AML-193 (cell line): Measurements from ENCODE around the gene SLC37A1.
A peak's percentile ranks its signal among the peaks of the same experiment; 100 is the strongest.
"Not testable (repeated sequence)": the region's sequence is repeated elsewhere in the genome, so short reads cannot be mapped to it uniquely, and the experiment has no call there.

Experiments used
- DNase-seq, 2 experiments: peaks; one replicate each; lab custom pipeline; 2025; lab: John Stamatoyannopoulos, UW

Gene SLC37A1

DNA sequence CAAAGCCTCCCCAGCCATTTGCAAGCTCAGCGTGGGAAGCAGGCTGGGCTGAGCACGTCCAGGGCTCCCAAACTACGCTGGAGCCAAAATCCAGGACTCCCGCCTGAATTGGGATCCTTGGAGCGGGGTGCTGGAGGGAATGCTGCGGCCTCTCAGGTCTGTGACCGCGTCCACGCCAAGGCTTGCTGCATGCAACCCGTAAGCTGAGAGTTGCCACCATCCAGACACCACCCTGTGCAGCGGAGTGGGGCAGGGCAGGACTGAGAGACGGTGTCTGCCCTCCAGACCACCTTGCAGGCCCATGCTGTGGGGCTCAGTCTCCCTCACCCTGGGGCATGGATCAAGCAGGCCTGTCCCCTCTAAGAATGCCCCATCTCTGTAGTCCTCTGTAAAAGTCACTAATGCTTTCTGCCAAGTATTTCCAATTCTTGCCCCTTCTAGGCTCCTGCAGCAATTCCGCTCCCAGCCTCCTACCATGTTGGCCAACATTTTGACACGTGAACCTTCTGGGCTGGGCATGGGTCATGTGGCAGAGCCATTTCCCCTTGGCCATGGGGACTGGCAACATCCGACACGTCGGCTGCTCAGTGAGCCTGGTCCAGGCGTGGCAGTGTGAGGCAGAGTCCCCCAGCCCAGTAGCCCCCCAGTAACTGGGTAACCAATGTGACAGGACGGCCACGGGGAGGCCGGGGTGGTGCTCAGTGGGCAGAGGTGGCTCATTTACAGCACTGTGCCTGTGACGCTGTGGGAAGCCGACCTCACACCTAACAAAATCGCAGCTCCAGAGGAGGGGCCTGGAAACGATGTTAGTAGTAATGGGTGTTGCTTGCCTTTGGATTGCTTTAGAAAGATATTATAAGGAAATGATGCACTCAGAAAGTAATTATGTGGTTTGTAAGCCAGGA lies 81.9 kb downstream of the SLC37A1 start:
- no peak for DNase-seq

DNA sequence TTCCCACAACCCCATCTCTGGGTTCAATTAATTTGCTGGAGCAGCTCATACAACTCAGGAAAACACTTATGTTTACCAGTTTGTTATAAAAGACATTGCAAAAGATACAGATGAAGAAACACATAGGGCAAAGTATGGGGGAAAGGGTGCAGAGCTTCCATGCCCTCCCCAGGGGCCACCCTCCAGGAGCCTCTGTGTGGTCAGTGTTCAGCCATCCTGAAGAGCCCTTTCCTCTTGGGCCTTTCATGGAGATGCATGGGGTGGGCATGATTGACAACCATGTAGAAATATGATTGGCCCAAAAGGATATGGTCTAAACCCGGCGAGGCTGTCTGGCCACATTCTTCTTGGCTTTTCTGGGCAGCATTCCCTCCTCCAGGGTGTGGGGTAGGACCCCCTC lies 83.0 kb downstream of the SLC37A1 start:
- no peak for DNase-seq

DNA sequence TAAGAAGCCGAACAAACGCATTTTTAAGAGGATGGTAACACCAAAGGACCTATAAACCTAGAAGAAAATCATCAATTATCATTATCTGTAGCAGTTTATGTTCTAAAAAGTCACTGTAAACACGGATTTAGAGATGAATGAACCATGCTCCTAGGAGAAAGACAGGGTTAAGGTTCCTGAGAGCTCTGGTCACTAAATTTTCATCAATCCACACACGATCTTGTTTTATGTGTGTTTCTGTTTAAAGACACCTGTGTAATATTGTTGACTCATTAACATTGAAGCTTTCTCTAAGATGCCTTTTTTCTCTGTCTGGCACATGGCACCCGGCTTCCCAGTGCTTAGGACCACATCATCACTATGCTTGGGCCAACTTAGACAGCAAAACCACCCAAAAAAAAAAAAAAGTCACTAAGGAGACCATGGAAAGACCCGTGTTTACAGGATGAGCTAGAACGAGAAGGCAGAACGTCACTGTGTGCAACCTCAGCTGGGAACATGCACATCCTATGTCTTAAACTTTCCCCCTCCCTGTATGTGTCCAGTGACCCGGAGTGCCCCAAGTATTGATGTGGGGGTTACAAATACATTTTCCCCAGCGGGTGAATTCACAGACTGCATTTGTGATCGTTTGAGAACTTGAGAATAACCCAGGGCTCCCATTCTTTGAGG lies 84.0 kb downstream of the SLC37A1 start:
- DNase-seq: no peak

DNA sequence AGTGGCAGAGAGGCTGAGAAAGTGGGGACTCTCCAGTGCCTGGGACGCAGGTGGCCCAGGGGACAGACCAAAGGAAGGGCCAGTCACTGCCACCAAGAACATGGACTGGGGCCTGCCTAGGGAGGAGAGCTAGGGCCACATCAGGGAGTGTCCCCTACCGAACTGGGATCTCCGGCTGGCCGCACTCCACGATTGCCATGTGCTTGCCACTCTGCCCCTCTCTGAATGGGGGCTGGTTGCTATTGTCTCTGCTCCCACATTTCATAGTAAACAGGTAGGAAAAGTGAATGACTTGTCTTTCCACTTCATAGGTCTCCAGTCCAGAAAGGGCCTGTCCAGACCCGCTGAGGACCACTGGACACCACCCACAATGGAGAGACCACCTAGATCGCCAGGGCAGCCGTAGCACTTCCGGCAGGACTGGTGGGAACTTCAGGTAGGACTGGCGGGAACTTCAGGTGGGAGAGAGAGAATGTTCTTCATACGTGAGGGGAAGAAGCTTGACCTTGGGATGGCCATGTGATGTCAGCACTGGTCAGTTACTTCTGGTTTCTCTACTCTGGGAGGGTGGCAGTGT lies 84.6 kb downstream of the SLC37A1 start:
- DNase-seq: no peak

DNA sequence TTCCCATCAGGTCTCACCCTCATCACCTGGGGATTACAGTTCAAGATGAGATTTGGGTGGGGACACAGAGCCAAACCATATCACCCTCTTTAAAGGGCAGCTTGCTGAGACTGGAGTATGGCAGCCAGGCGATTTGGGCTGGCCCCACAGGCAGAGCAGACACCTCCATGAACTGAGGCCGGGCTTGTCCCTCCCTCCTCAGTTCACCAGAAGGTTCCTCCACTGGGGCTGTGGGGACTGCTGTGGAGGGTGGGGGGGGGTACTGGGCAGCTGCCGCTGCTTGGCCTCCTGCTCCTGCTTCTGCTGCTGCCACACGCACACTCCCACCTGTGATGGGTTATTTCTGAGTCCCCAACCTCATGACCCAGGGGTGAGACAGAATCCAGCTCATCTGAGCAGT lies 85.8 kb downstream of the SLC37A1 start:
- DNase-seq: no peak

DNA sequence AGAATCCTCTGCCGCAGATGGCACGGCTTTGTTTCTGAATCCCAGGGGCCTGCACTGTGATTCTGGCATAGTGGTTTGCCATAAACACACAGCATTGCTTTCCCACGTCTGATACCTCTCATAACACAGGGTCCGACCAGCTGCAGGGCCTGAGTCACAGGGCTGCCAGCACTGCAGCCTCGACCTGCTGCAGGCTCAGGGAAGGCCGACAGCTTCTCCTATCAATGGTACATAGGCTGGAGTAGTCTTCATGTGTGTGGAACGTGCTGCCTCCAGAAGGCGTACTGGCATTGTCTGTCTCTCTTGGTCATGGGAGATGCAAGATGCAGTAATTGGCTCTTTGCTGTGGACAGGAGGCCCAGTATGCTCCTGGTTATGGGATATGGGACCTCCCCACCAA lies 86.3 kb downstream of the SLC37A1 start:
- no peak for DNase-seq

DNA sequence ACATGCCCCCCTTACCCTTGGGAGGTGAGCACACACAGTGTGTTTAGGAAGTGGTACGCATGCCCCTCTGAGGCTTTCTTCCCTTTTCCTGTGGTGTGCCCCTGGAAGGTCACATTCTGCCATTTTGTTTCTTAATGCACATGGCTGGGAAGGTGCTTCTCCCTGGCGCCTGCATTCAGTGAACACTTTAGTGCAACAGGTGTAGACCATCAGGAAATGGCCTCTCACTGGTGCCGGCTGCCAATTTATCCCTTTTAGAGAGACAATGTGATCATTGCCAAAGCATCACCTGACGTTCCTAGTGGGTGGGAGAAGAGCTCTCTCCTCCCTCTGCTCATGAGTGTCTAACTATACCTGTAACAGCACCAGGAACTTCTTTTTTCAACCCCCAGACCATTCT lies 88.0 kb downstream of the SLC37A1 start:
- no peak for DNase-seq

DNA sequence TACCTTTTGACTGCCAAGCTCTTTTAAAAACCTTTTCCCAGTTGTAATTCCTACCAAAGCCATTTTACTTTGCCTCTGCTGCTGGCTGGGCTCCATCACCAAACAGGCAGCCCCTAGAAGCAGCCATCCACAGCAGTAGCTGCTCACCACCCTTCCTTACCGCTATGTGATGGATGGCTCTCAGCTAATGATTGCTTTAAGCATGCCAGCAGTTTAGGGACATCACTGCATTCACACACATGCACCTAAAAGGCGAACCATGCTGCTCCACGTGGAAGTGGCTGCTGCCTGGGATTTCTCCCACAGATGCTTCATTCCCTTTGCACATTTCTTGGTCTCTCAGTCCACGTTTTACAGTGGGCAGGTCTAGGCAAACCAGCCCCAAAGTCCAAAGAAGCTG lies 93.5 kb downstream of the SLC37A1 start:
- DNase-seq: no peak

DNA sequence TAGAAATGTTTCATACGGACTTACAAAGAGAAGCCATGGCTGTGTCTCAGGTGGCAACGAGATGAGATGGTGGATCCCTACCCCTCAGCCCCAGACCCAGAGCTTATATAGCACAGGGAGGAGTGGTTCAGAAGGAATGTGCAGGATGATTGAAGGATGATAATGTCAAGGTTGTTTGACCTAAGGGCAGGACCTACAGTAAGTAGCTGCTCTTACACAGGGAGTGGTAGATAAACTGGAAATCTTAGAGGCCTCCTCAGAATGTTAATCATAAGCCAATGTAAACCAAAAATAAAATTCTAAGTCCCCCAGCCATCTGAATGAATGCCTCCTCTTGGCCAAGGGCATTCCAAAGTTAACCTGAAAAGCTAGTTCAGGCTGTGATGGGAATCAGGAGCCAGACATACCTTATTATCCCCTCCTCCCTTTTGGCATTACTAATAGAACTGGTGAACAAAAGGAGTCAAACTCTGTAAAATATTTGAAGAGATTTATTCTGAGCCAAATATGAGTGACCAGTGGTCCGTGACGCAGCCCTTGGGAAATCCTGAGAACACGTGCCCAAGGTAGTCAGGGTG lies 94.0 kb downstream of the SLC37A1 start:
- no peak for DNase-seq

DNA sequence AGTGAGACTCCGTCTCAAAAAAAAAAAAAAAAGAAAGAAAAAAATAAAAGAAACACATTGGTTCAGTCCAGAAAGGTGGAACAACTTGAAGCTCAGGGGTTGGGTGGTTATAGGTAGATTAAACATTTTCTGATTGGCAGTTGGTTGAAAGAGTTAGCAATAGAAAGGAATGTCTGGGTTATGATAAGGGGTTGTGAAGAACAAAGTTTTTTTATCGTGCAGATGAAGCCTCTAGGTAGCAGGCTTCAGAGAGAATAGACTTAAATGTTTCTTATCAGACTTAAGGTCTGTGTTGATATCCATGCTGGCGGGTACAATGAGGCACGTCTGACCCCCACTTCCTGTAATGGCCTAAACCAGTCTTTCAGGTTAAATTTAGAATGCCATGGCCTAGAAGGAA lies 94.8 kb downstream of the SLC37A1 start:
- no peak for DNase-seq

DNA sequence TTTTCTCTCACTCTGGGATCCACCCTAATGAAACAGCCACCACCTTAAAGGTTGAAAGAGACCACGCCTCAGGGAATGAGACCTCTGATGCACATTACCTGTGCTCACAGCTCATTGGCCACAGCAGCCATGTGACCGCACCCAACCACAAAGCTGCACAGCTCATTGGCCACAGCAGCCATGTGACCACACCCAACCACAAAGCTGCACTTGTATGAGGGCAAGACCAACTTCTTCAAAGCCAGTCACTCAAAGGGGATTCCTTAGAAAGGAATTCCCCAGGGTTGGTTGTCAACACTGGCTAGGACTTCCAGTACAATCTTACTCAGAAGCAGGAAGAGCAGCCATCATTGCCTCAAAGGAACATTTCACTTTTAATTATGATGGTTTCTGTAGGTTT lies 96.2 kb downstream of the SLC37A1 start:
- no peak for DNase-seq

DNA sequence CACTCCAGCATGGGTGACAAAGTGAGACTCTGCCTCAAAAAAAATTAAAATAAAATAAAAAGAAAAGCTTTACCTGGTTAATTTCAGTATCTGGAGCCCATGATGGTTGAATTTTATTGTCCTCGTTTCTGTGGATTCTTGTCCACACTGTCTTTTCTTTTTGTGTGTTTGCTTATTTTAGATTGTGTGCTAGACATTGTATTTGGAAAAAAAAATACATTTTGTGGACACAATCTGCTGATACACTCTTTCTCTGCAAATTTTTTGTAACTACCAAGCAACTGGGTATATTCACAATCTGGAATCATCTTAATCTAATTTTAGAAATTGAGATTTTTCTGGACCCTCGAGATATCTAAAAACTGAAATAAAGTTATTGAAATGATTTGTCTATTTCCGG lies 98.2 kb downstream of the SLC37A1 start:
- no peak for DNase-seq

DNA sequence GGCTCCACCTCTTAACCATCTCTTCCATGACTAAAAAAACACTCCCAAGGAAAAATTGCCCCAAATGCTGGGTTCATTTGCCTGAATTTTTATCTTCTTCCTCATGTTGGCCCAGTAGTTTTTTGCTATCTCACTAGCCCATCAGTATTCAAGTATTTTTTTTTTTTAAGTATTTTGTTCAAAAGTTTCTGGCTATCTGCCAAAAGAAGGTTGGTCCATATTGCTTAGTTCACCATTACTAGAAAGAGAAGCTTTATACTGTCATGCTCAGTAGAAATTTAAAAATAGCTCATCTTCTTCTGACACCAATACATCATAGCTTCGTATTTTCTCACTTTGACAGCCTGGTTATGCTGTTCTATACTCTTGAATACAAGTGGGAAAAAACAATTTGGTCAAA lies 98.7 kb downstream of the SLC37A1 start:
- DNase-seq: no peak

DNA sequence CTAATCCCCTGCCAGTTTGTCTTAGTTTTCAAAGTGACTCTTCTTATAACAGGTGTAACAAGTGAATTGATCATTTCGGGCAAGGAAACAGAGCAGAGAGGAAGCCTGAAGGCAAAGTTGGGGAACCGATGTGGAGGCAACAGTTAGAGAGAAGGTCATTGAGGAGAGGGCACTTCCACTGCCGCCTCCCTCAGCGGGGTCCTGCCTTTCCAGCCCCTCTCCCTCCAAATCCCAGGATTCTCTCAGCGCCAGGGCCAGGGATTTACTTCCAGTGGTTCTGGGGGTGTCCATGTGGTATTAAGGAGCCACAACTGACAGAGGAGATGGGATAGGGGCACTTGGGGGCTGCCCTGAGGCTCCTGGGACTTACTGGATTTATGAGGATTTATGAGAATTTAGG lies 100.1 kb downstream of the SLC37A1 start:
- DNase-seq: no peak

DNA sequence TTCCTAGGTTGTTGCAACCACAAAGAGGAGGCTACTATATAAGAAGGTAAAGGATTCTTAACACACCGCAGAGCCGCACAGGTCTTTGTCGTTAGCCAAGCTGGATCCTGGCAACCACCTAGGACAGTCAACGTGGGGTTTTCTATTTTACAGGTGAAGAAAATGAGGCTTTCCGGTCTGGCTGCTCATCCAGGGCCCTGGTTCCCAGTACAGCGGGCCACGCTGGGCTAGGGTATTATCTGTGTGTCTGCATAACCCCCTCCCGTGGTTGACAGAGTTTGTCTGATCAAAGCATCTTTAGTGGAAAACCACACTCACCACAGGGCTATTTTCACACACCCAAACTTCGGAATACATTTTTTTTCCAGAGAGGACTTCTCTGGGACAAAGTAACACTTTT lies 100.7 kb downstream of the SLC37A1 start:
- DNase-seq: no peak

DNA sequence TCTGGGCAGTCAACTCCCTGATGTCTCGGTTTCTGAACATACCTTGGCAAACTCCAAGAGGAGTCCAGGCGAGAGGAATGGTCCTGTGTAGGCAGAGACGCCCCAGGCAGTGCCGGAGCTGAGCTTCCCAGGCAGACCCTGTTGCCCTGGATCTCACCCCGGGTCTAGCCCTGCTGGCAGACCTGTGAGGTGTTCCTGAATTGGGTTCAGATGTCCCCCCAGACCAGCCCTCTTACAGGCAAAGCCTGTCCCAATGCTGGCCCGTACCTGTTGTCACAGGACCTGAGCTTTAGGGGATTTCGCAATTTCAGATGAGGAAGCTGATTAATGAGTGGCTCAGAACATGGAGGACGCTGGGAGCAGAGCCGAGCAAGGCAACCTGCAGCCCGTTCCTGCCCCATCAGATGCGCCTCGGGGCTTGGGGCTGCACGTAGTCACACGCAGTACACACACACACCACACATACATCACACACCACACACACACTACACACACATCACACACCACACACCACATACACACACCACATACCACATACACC lies 101.2 kb downstream of the SLC37A1 start:
- DNase-seq: peak in 1 of 2 experiments; percentile 4

DNA sequence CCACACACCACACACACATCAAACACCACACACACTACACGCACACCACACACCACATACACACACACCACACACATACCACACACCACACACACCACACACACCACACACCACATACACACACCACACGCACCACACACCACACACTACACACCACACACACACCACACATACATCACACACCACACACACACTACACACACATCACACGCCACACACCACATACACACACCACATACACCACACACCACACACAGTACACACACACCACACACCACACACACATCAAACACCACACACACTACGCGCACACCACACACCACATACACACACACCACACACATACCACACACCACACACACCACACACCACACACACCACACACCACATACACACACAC lies 101.7 kb downstream of the SLC37A1 start:
- DNase-seq: not testable (repeated sequence)

DNA sequence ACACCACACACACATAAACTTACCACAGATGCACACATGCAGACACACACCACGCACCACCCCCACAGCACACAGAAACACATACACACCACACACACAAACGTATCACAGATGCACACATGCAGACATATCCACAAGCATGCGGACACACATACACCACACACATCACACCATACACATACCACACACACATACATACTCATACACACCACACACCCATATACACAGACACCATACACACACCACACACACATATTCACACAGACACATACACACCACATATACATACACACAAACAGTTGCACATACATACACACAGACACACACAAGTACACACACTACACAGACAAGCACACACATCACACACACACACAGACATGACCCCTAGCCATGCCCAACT lies 102.3 kb downstream of the SLC37A1 start:
- no peak for DNase-seq

DNA sequence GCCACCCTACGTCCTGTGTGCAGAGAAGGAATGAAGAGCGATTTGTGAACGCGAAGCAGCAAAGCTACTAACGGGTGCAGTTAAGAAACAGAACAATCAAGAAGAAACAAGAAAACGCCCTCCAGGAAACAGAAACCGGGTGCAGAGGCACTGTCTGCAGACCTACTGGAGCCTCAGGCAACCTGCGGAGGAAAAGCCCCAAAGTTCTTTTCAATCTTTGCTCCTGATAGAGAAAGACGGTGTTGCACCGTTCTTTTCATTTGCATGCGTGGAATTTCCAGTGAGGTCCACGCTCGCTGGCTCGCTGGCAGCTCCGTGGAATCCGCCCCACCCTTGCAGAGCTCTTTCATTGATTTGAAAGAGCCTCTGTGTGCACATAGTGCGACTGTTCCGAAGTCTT lies 102.8 kb downstream of the SLC37A1 start:
- DNase-seq: no peak

DNA sequence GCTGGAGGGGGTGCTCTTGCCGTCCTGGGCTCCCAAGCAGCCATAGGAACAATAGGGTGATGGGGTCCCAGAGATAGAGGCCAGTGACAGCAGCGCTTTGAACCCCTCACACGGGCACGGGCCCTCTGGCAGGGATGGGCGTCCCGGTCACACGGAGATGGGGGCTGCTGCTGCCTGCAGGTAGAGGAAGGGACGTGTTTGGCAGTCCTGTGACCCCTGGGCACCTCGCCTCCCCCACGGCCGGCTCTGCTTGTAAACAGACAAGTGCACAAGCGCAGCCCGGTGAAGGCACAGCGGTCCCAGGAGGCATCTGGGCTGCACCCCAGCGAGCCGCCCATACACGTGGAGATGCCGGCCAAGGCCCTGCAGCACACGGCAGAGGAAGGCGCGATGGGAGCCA lies 103.3 kb downstream of the SLC37A1 start:
- no peak for DNase-seq

DNA sequence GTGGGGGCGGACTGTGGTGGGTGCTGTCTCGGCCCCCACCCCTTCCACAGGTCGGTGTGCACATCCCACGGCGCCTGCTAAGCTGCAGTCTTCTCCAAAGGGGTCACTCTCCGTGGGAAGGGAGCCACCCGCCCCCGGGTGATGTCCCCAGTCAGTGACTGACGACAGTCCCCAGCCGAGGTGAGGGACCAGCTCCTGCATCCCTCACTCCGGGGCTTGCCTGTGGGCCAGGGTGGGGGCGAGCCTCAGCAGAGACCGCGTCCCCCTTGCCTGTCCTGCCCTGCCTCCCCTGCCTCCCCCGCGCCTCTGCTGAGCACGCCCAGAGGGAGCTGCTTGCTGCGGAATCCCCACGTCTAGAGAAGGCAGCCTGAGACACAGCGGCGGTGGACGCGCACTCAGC lies 103.8 kb downstream of the SLC37A1 start:
- no peak for DNase-seq

DNA sequence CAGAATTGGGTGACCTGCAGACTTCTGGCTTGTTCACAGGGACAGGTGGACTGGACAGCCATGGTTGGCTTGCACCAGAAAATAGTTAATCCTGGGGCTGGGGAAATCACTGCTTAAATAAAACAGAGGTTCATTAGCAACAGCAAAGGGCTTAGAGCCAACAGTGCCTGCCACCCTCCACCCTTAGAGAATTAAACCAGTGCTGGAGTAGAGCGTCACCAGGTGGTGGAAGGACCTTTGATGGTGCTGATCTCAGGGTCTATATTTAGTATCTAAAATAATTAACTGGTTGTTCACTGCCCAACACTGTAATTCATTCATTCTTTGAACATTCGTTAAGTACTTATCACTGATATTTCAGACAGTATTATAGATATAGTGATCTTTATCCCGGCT lies 105.1 kb downstream of the SLC37A1 start:
- no peak for DNase-seq

DNA sequence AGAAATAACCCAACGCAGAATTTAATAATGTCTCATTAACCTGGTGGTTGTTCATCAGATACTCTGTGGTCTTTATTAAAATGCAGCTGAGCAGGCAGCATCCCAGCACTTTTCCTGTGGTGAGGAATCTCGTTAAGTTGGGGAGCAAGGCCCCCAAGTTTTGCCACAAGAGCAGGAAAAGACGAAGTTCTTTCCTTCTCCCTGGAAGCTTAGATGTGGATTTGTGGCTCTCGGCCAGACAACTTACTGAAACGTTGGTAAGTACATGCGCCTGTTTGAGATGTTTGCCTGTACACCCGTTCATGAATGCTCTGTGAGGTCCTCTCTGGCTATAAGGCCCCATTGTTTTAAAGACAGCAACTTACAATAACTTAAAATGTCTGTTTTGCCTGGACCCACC lies 105.5 kb downstream of the SLC37A1 start:
- DNase-seq: no peak
